ENCODE data around the gene CREBRF.

DNA sequence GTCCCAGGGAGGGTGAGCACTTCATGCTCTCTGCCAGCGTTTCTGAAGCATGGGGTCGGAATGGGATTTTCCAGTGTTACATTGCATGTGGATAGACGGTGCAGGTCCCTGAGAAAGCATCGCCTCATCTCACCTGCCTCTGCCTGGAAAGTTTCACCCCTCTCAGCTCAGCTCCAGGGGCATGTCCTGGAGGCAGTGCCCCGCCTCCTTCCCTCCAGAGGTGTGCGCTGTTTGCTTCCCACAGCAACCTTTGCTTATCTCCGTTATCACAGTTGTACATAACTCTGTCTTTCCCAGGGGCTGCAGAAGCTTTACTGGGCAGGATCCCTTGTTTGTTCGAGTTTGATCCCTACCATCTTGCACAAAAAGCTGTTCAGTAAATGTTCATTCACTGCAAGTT is 10.7 kb upstream of the CREBRF start:
- no peak for TF ChIP-seq EZH2 (IDR thresholded peaks at IDR 0.05; ENCODE audit: borderline replicate concordance, insufficient read depth, low read depth, low read length, poor library complexity, severe bottlenecking)
- TF ChIP-seq, protein P1, sequence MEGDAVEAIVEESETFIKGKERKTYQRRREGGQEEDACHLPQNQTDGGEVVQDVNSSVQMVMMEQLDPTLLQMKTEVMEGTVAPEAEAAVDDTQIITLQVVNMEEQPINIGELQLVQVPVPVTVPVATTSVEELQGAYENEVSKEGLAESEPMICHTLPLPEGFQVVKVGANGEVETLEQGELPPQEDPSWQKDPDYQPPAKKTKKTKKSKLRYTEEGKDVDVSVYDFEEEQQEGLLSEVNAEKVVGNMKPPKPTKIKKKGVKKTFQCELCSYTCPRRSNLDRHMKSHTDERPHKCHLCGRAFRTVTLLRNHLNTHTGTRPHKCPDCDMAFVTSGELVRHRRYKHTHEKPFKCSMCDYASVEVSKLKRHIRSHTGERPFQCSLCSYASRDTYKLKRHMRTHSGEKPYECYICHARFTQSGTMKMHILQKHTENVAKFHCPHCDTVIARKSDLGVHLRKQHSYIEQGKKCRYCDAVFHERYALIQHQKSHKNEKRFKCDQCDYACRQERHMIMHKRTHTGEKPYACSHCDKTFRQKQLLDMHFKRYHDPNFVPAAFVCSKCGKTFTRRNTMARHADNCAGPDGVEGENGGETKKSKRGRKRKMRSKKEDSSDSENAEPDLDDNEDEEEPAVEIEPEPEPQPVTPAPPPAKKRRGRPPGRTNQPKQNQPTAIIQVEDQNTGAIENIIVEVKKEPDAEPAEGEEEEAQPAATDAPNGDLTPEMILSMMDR (IDR thresholded peaks at IDR 0.05): no peak

All from B cell (primary cell).